ENCODE data around the gene SPRED1.

The SPRED1 gene

GRCh38 chr15:38285456-38285855 is 32.8 kb downstream of the SPRED1 start:
- DNase-seq: no peak

GRCh38 chr15:38294126-38294525 is 41.5 kb downstream of the SPRED1 start:
- no peak for DNase-seq

- no peak for DNase-seq
Observed at GRCh38 chr15:38297623-38298388, 45.2 kb downstream of the SPRED1 start.

- no peak for DNase-seq
Observed at GRCh38 chr15:38299216-38299615, 46.6 kb downstream of the SPRED1 start.

- no peak for DNase-seq
Observed at GRCh38 chr15:38300395-38300794, 47.8 kb downstream of the SPRED1 start.

GRCh38 chr15:38304481-38304880 is 51.8 kb downstream of the SPRED1 start:
- no peak for DNase-seq

- DNase-seq: peak; percentile 0
Observed at GRCh38 chr15:38307251-38307650, 54.6 kb downstream of the SPRED1 start.

- no peak for DNase-seq
Observed at GRCh38 chr15:38307861-38308641, 55.4 kb downstream of the SPRED1 start.

GRCh38 chr15:38308797-38309196 is 56.2 kb downstream of the SPRED1 start:
- DNase-seq: no peak

- DNase-seq: no peak
Observed at GRCh38 chr15:38312190-38312589, 59.6 kb downstream of the SPRED1 start.

GRCh38 chr15:38316311-38316710 is 63.7 kb downstream of the SPRED1 start:
- no peak for DNase-seq

- DNase-seq: no peak
Observed at GRCh38 chr15:38320181-38320580, 67.5 kb downstream of the SPRED1 start.

GRCh38 chr15:38320866-38321265 is 68.2 kb downstream of the SPRED1 start:
- no peak for DNase-seq

- no peak for DNase-seq
Observed at GRCh38 chr15:38323895-38324294, 71.3 kb downstream of the SPRED1 start.

GRCh38 chr15:38324939-38325647 is 72.5 kb downstream of the SPRED1 start:
- DNase-seq: no peak

GRCh38 chr15:38325648-38325990 is 73.0 kb downstream of the SPRED1 start:
- DNase-seq: no peak

- DNase-seq: no peak
Observed at GRCh38 chr15:38332711-38333110, 80.1 kb downstream of the SPRED1 start.

GRCh38 chr15:38335116-38335515 is 82.5 kb downstream of the SPRED1 start:
- DNase-seq: no peak

- no peak for DNase-seq
Observed at GRCh38 chr15:38344351-38344750, 91.7 kb downstream of the SPRED1 start.

GRCh38 chr15:38349251-38349650 is 96.6 kb downstream of the SPRED1 start:
- no peak for DNase-seq

- no peak for DNase-seq
Observed at GRCh38 chr15:38351466-38351865, 98.8 kb downstream of the SPRED1 start.

GRCh38 chr15:38354315-38354929 is 101.8 kb downstream of the SPRED1 start:
- DNase-seq: peak; percentile 0

- DNase-seq: no peak
Observed at GRCh38 chr15:38362355-38362754, 109.7 kb downstream of the SPRED1 start.

All from DMS153 (cell line).